SK-N-SH (cell line): ENCODE measurements around the gene PLCB1. TPM values are rescaled to one million over a fixed set of nuclear protein-coding genes. Genes with fewer than 3 reads are reported as not detected.
A peak's percentile ranks its signal among the peaks of the same experiment; 100 is the strongest.

ENCODE experiments used
- CTCF ChIA-PET: fragments of 300-600, 350-600 bp; formaldehyde crosslinking; extraction: SDS; loops from one replicate; lab custom pipeline; 2021; lab: Yijun Ruan, JAX
- POLR2A ChIA-PET: fragments of 350-600 bp; sonication (Branson Sonifier 250); formaldehyde crosslinking; extraction: SDS; loops from one replicate; lab custom pipeline; 2020; ENCODE audit warnings: antibody characterized with exemption, inconsistent platforms; lab: Yijun Ruan, JAX
- DNase-seq: peaks from one replicate; pipeline ENCODE4 v3.0.0; 2012
- H2AFZ ChIP-seq: fragments of 200-600 bp; sonication (generic); 2 replicates; pipeline ENCODE4 v1.8.1; 2016; ENCODE audit warnings: antibody characterized with exemption, mild to moderate bottlenecking, low read depth
- H3F3A ChIP-seq: fragments of 200-600 bp; sonication (generic); replicated peaks from 2 replicates; pipeline ENCODE3; 2016; ENCODE audit warnings: antibody characterized with exemption, mild to moderate bottlenecking; ENCODE audit not compliant: insufficient read depth
- H3K27ac ChIP-seq, 2 experiments: fragments of 200-500 bp in 1 of 2; fragments of 200-600 bp in 1 of 2; sonication (Bioruptor generic) in 1 of 2; sonication (generic), shearing (Covaris generic) in 1 of 2; 2 replicates each; pipeline versions ENCODE4 v1.5.1 to v1.6.1; 2014 to 2016; ENCODE audit warnings: low read depth in 2 of 2, inconsistent platforms in 1 of 2, low read length in 1 of 2, mild to moderate bottlenecking in 1 of 2, mixed read lengths in 1 of 2
- H3K27me3 ChIP-seq: fragments of 200-600 bp; sonication (generic), shearing (Covaris generic); 2 replicates; pipeline ENCODE4 v1.6.1; 2016; ENCODE audit warnings: mixed run types; ENCODE audit not compliant: insufficient read depth
- H3K36me3 ChIP-seq, 2 experiments: fragments of 200-500 bp in 1 of 2; fragments of 200-600 bp in 1 of 2; sonication (Bioruptor generic) in 1 of 2; sonication (generic) in 1 of 2; replicated peaks in 1 of 2; 2 replicates each; pipeline versions ENCODE3 to v1.5.1; 2014 to 2016; ENCODE audit warnings: low read length in 1 of 2, mild to moderate bottlenecking in 1 of 2; ENCODE audit not compliant: insufficient read depth in 2 of 2, control insufficient read depth in 1 of 2
- H3K4me1 ChIP-seq, 2 experiments: fragments of 200-500 bp in 1 of 2; fragments of 200-600 bp in 1 of 2; sonication (Bioruptor generic) in 1 of 2; sonication (generic), shearing (Covaris generic) in 1 of 2; 2 replicates each; pipeline versions ENCODE4 v1.5.1 to v1.6.1; 2014 to 2016; ENCODE audit warnings: low read depth in 1 of 2, low read length in 1 of 2, mixed run types in 1 of 2; ENCODE audit not compliant: insufficient read depth in 2 of 2, control insufficient read depth in 1 of 2
- H3K4me2 ChIP-seq: fragments of 200-600 bp; sonication (generic), shearing (Covaris generic); 2 replicates; pipeline ENCODE4 v1.6.1; 2017; ENCODE audit warnings: mixed run types
- H3K4me3 ChIP-seq, 2 experiments: fragments of 200-500 bp in 1 of 2; fragments of 200-600 bp in 1 of 2; sonication (Bioruptor generic) in 1 of 2; sonication (generic), shearing (Covaris generic) in 1 of 2; 2 replicates each; pipeline versions ENCODE4 v1.5.1 to v1.8.1; 2014 to 2016; ENCODE audit warnings: low read depth in 2 of 2, inconsistent platforms in 1 of 2, low read length in 1 of 2, mild to moderate bottlenecking in 1 of 2, mixed read lengths in 1 of 2, moderate library complexity in 1 of 2
- H3K79me2 ChIP-seq: fragments of 200-600 bp; sonication (generic); 2 replicates; pipeline ENCODE4 v1.8.1; 2017; ENCODE audit warnings: mild to moderate bottlenecking; ENCODE audit not compliant: insufficient read depth
- H3K9ac ChIP-seq: fragments of 200-600 bp; sonication (generic); 2 replicates; pipeline ENCODE4 v1.6.1; 2017; ENCODE audit warnings: mixed run types
- H3K9me2 ChIP-seq: fragments of 200-600 bp; sonication (generic); 2 replicates; pipeline ENCODE4 v1.6.1; 2017; ENCODE audit warnings: mixed run types
- H3K9me3 ChIP-seq: fragments of 200-600 bp; sonication (generic); 2 replicates; pipeline ENCODE4 v1.6.1; 2017; ENCODE audit warnings: mixed run types, mild to moderate bottlenecking, moderate library complexity
- H4K20me1 ChIP-seq: fragments of 200-600 bp; sonication (generic); 2 replicates; pipeline ENCODE4 v1.6.1; 2017; ENCODE audit warnings: mild to moderate bottlenecking, mixed run types; ENCODE audit not compliant: insufficient read depth
- EP300 ChIP-seq, 2 experiments: IDR thresholded peaks; 2 replicates each; pipeline versions ENCODE4 v1.4.0 to v1.6.1; 2012; ENCODE audit warnings: borderline replicate concordance in 1 of 2, low read depth in 1 of 2, low read length in 1 of 2
- FOSL2 ChIP-seq: IDR thresholded peaks from 2 replicates; pipeline ENCODE4 v1.4.0; 2012; ENCODE audit warnings: low read depth, mild to moderate bottlenecking, moderate library complexity, borderline replicate concordance
- GATA2 ChIP-seq: sonication (generic); formaldehyde crosslinking; IDR thresholded peaks from 2 replicates; pipeline ENCODE4 v1.5.0; 2020; ENCODE audit warnings: mild to moderate bottlenecking, missing genetic modification reagents
- JUND ChIP-seq: IDR thresholded peaks from 2 replicates; pipeline ENCODE4 v1.4.0; 2012
- MXI1 ChIP-seq: IDR thresholded peaks from 2 replicates; pipeline ENCODE4 v1.6.1; 2012; ENCODE audit warnings: mild to moderate bottlenecking, low read depth, low read length, improper control_type of control experiment
- NFIC ChIP-seq: IDR thresholded peaks from 2 replicates; pipeline ENCODE4 v1.4.0; 2012; ENCODE audit warnings: borderline replicate concordance
- PBX3 ChIP-seq: IDR thresholded peaks from 2 replicates; pipeline ENCODE4; 2012
- POLR2AphosphoS5 ChIP-seq: IDR thresholded peaks from 2 replicates; pipeline ENCODE4 v1.6.1; 2012; ENCODE audit warnings: low read depth, low read length
- SIN3A ChIP-seq: IDR thresholded peaks from 2 replicates; pipeline ENCODE4 v1.6.1; 2012; ENCODE audit warnings: low read depth, mild to moderate bottlenecking, low read length, moderate library complexity, borderline replicate concordance
- TAF1 ChIP-seq: IDR thresholded peaks from 2 replicates; pipeline ENCODE4 v1.6.1; 2012; ENCODE audit warnings: low read depth, mild to moderate bottlenecking, low read length, moderate library complexity, borderline replicate concordance
- TCF12 ChIP-seq: IDR thresholded peaks from 2 replicates; pipeline ENCODE4 v1.4.0; 2012
- TEAD4 ChIP-seq: IDR thresholded peaks from 2 replicates; pipeline ENCODE4 v1.4.0; 2012; ENCODE audit warnings: mild to moderate bottlenecking, borderline replicate concordance; ENCODE audit not compliant: insufficient read depth
- WGBS: methylation state at CpG from one replicate; pipeline ENCODE4 v1.1.6; 2017; ENCODE audit warnings: low lambda C conversion rate; 5-methylcytosine and 5-hydroxymethylcytosine counted together
- polyA plus RNA-seq, 3 experiments: library from polyadenylated mRNA; depleted of rRNA; stranded (reverse); fragments of >200 nt; gene quantifications; 2 replicates each; pipeline ENCODE4 v1.2.3, GENCODE V29; 2012
- TF ChIP-seq, protein P1 (sequence below): IDR thresholded peaks from 2 replicates; pipeline ENCODE4 v1.6.1; 2012; ENCODE audit warnings: mild to moderate bottlenecking, low read depth, low read length, moderate library complexity

The PLCB1 gene
- polyA plus RNA-seq, 1 of the 3 experiments (the other 2 are of a cell fraction) = 10.5 TPM

DNA sequence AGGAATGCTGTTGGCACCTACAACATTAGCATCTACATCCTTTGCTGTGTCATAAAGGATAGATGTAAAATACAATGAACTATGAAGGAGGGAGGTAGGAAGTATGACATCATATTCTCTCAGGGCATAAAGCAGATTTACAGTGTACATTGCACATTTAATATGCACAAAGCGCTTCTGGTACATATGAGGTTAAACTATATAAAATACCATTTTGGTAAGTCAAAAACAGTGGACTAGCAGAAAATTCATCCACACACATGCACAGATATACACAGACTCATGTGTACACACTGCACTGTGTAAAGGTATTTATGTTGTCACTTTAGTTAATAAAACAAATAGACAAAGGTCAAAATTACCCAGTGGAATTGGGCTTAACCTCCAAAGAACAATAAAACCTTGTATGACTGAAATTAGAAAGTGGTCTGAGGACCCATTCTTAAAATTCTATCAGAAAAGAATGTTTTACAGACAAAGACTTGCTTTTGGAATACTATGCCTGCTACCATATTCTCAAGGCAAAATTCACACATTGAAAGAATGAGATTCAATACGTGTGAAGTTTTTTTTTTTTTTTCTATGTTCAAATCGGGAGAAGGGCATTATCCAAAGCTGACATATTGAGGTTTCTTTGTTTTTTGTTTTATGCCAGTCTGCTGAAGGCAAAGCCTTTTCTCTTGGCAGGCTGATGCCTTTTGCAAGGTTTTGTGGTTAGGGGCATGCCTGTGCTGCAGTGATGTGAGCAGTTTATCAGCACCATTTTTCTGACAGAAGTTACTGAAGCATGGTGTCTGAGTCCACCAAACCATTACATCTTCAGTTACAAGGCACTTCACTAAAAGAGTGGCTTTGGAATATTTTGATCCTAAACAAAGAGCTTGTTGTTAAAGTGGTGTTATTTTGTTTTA, 199.0 kb downstream of the PLCB1 start (continued):
- TF ChIP-seq POLR2AphosphoS5 (no peak), NFIC (peak; percentile 59), EP300 (IDR thresholded peaks at IDR 0.05; ENCODE audit: borderline replicate concordance in 1 of 2, low read depth in 1 of 2, low read length in 1 of 2) (peak in 1 of 2 experiments; percentile 25; a peak in 1 of 4 replicates), JUND (peak; percentile 36), TCF12 (peak; percentile 45), TAF1 (no peak)
- TF ChIP-seq, protein P1, sequence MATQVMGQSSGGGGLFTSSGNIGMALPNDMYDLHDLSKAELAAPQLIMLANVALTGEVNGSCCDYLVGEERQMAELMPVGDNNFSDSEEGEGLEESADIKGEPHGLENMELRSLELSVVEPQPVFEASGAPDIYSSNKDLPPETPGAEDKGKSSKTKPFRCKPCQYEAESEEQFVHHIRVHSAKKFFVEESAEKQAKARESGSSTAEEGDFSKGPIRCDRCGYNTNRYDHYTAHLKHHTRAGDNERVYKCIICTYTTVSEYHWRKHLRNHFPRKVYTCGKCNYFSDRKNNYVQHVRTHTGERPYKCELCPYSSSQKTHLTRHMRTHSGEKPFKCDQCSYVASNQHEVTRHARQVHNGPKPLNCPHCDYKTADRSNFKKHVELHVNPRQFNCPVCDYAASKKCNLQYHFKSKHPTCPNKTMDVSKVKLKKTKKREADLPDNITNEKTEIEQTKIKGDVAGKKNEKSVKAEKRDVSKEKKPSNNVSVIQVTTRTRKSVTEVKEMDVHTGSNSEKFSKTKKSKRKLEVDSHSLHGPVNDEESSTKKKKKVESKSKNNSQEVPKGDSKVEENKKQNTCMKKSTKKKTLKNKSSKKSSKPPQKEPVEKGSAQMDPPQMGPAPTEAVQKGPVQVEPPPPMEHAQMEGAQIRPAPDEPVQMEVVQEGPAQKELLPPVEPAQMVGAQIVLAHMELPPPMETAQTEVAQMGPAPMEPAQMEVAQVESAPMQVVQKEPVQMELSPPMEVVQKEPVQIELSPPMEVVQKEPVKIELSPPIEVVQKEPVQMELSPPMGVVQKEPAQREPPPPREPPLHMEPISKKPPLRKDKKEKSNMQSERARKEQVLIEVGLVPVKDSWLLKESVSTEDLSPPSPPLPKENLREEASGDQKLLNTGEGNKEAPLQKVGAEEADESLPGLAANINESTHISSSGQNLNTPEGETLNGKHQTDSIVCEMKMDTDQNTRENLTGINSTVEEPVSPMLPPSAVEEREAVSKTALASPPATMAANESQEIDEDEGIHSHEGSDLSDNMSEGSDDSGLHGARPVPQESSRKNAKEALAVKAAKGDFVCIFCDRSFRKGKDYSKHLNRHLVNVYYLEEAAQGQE = no peak
- TF ChIP-seq, all 33 proteins: peak for 5

- no peak for DNase-seq
- Histone ChIP-seq H3K27me3 (no peaks in the 10 kb centered on the region), H2AFZ (no peak overlapping the region), H3K79me2 (0 out of 2 replicates have a peak, but pooled peaks cover 2% of the 10 kb centered on the region), H3K4me3 (no peak overlapping the region), H3K4me1 (peaks cover 4 to 11% of the 10 kb centered on the region in 2 experiments; a peak in 3 of 4 replicates), H3F3A (no peaks in the 10 kb centered on the region), H3K9ac (no peak overlapping the region), H3K9me2 (no peaks in the 10 kb centered on the region), H4K20me1 (no peaks in the 10 kb centered on the region), H3K4me2 (peak overlapping the region; percentile 40; the same call in 1 of the 2 replicates), H3K9me3 (no peaks in the 10 kb centered on the region), H3K27ac (peak overlapping the region; percentile 19 to 55; a peak in 1 of 4 replicates), H3K36me3 (no peaks in the 10 kb centered on the region)
- 62% methylated on average over 6 of the region's 6 CpGs for WGBS
- peak; percentile 67 for TF ChIP-seq FOSL2
- TF ChIP-seq, protein P1 = 0 out of 2 replicates have a peak, but pooled peaks have one; percentile 42
- 0 out of 2 replicates have a peak, but pooled peaks have one; percentile 51 for TF ChIP-seq TEAD4
- peak; percentile 81 for TF ChIP-seq NFIC
- TF ChIP-seq TCF12 = peak; percentile 71
- peak in 1 of 2 experiments; percentile 45; a peak in 1 of 4 replicates for TF ChIP-seq EP300 (IDR thresholded peaks at IDR 0.05; ENCODE audit: borderline replicate concordance in 1 of 2, low read depth in 1 of 2, low read length in 1 of 2)
- TF ChIP-seq JUND = peak; percentile 71
- TF ChIP-seq GATA2 (CRISPR knock-in tag) = no peak
- no peak for TF ChIP-seq TAF1
- TF ChIP-seq SIN3A = peak; percentile 62; the same call in 1 of the 2 replicates
- TF ChIP-seq MXI1 = no peak
- TF ChIP-seq POLR2AphosphoS5 = peak; percentile 36; the same call in 1 of the 2 replicates
- peak; percentile 86 for TF ChIP-seq PBX3
- ChIA-PET CTCF (no interaction called here), POLR2A (no interaction called here)
These were observed 199.8 kb downstream of the PLCB1 start for GRCh38 chr20:8331740-8332412.
